K562 (cell line): Measurements from ENCODE around the gene TBL2. TPM values are rescaled to one million over a fixed set of nuclear protein-coding genes. Genes with fewer than 3 reads are reported as not detected.

ENCODE experiments used
- ATAC-seq: fragments of 200-7000 bp; cut with Tn5 transposase; 3 replicates; pipeline ENCODE4 v1.9.1; 2020; ENCODE audit warnings: moderate library complexity
- BruUV-seq: library from RNA; stranded (reverse); fragments of 400-500 nt; replicated peaks from 2 replicates; lab custom pipeline; 2021; lab: Mats Ljungman, UMichigan
- CTCF ChIA-PET: fragments of 300-600 bp; formaldehyde crosslinking; extraction: SDS; loops from one replicate; lab custom pipeline; 2021; ENCODE audit warnings: low intra/inter-chr PET ratio; lab: Yijun Ruan, JAX
- POLR2A ChIA-PET: fragments of 300-600, 350-650 bp; sonication (Branson Sonifier 250); formaldehyde crosslinking; extraction: SDS; loops from one replicate; lab custom pipeline; 2021; ENCODE audit warnings: antibody characterized with exemption, inconsistent platforms; lab: Yijun Ruan, JAX
- DNase-seq, 4 experiments: peaks; one replicate each; pipeline versions ENCODE4 v3.0.0 to v3.0.0-alpha.2; 2011 to 2018; ENCODE audit warnings: low spot score in 3 of 4, mixed read lengths in 3 of 4; ENCODE audit errors: extremely low read depth in 1 of 4
- FAIRE-seq: peaks from 2 replicates; lab custom pipeline; 2011; peaks lifted over from hg19 to GRCh38; lab: Jason Lieb, UNC
- H2AFZ ChIP-seq: 2 replicates; pipeline ENCODE4 v1.6.0; 2011; ENCODE audit warnings: low read depth, low read length, control low read depth, inconsistent platforms
- H3K27ac ChIP-seq: fragments of 200-600 bp; 3 replicates; pipeline ENCODE4 v1.8.0; 2011; ENCODE audit warnings: low read depth, mild to moderate bottlenecking, control low read depth, inconsistent platforms, low read length, moderate library complexity, mixed read lengths; ENCODE audit errors: extremely low read depth
- H3K27me3 ChIP-seq, 2 experiments: fragments of 300-600 bp in 1 of 2; 2 replicates in 1 of 2; 3 replicates in 1 of 2; pipeline versions ENCODE4 v1.6.0 to v1.8.0; 2011; ENCODE audit warnings: inconsistent platforms in 2 of 2, low read length in 2 of 2, mild to moderate bottlenecking in 1 of 2, mixed read lengths in 1 of 2, moderate library complexity in 1 of 2; ENCODE audit not compliant: control insufficient read depth in 2 of 2, insufficient read depth in 2 of 2
- H3K36me3 ChIP-seq: fragments of 300-600 bp; 3 replicates; pipeline ENCODE4 v1.8.0; 2011; ENCODE audit warnings: mild to moderate bottlenecking, low read length, inconsistent platforms; ENCODE audit not compliant: control insufficient read depth, insufficient read depth
- H3K4me1 ChIP-seq, 2 experiments: fragments of 200-600 bp in 1 of 2; replicated peaks in 1 of 2; 2 replicates in 1 of 2; 3 replicates in 1 of 2; pipeline versions ENCODE4 v1.5.1 to v1.8.0; 2011; ENCODE audit warnings: inconsistent platforms in 2 of 2, low read length in 2 of 2, mild to moderate bottlenecking in 1 of 2, mixed read lengths in 1 of 2, moderate library complexity in 1 of 2; ENCODE audit not compliant: control insufficient read depth in 2 of 2, insufficient read depth in 2 of 2
- H3K4me2 ChIP-seq: 2 replicates; pipeline ENCODE4 v1.6.1; 2011; ENCODE audit warnings: low read length, control low read depth, inconsistent platforms, mixed read lengths; ENCODE audit not compliant: insufficient read depth
- H3K4me3 ChIP-seq: fragments of 200-600 bp; sonication (generic), shearing (Covaris generic); 2 replicates; pipeline ENCODE4 v1.5.1; 2016; ENCODE audit warnings: control low read depth, inconsistent platforms
- H3K79me2 ChIP-seq: fragments of 200-600 bp; 3 replicates; pipeline ENCODE4 v1.8.0; 2011; ENCODE audit warnings: low read length, inconsistent platforms; ENCODE audit not compliant: control insufficient read depth, insufficient read depth
- H3K9ac ChIP-seq, 2 experiments: 2 replicates each; pipeline versions ENCODE4 v1.6.0 to v1.6.1; 2011; ENCODE audit warnings: low read depth in 2 of 2, low read length in 2 of 2, control low read depth in 1 of 2, inconsistent platforms in 1 of 2, mild to moderate bottlenecking in 1 of 2, mixed read lengths in 1 of 2; ENCODE audit not compliant: insufficient read depth in 1 of 2
- H3K9me1 ChIP-seq: one replicate; pipeline ENCODE4 v1.6.0; 2011; ENCODE audit warnings: inconsistent platforms, mild to moderate bottlenecking, low read length, moderate library complexity; ENCODE audit not compliant: control insufficient read depth, insufficient read depth
- H3K9me3 ChIP-seq: replicated peaks from 2 replicates; pipeline ENCODE4 v1.5.1; 2011; ENCODE audit warnings: low read depth, low read length, inconsistent platforms; ENCODE audit not compliant: control insufficient read depth, insufficient read depth
- H4K20me1 ChIP-seq: replicated peaks from 2 replicates; pipeline ENCODE4 v1.6.1; 2011; ENCODE audit warnings: low read length, inconsistent platforms, mixed read lengths; ENCODE audit not compliant: control insufficient read depth, insufficient read depth
- ERF ChIP-seq: fragments of 450-650 bp; formaldehyde crosslinking; IDR thresholded peaks from 2 replicates; pipeline ENCODE4 v1.4.0; 2020; ENCODE audit warnings: mild to moderate bottlenecking, mixed read lengths
- HDAC2 ChIP-seq: fragments of 450-650 bp; IDR thresholded peaks from 2 replicates; pipeline ENCODE4 v1.6.1; 2016; ENCODE audit warnings: mild to moderate bottlenecking
- HNRNPUL1 ChIP-seq: fragments of 200-400 bp; formaldehyde crosslinking; IDR thresholded peaks from 2 replicates; pipeline ENCODE4 v1.6.1; 2017; ENCODE audit warnings: low read length
- MAX ChIP-seq: sonication (generic); formaldehyde crosslinking; IDR thresholded peaks from 2 replicates; pipeline ENCODE4 v1.9.0; 2022; ENCODE audit warnings: mild to moderate bottlenecking, missing genetic modification reagents
- NFRKB ChIP-seq: fragments of 450-650 bp; IDR thresholded peaks from 2 replicates; pipeline ENCODE4 v1.6.1; 2016; ENCODE audit warnings: low read depth
- NFXL1 ChIP-seq: fragments of 450-650 bp; formaldehyde crosslinking; IDR thresholded peaks from 2 replicates; pipeline ENCODE4 v1.4.0; 2021; ENCODE audit warnings: mild to moderate bottlenecking
- NONO ChIP-seq, 2 experiments: fragments of 200-400 bp in 1 of 2; fragments of 450-650 bp in 1 of 2; formaldehyde crosslinking in 1 of 2; IDR thresholded peaks; 2 replicates each; pipeline ENCODE4 v1.6.1; 2017; ENCODE audit warnings: low read depth in 2 of 2, mild to moderate bottlenecking in 2 of 2, moderate library complexity in 2 of 2, low read length in 1 of 2
- PCBP2 ChIP-seq: fragments of 200-400 bp; formaldehyde crosslinking; IDR thresholded peaks from 2 replicates; pipeline ENCODE4 v1.6.1; 2018; ENCODE audit warnings: low read length, low read depth, mild to moderate bottlenecking, moderate library complexity; ENCODE audit not compliant: poor library complexity, severe bottlenecking
- RFX1 ChIP-seq: fragments of 450-650 bp; IDR thresholded peaks from 2 replicates; pipeline ENCODE4 v1.6.1; 2016; ENCODE audit warnings: mild to moderate bottlenecking, moderate library complexity
- RFX7 ChIP-seq: fragments of 250-450 bp; sonication (Bioruptor Pico); IDR thresholded peaks from 2 replicates; pipeline ENCODE4 v1.5.1; 2021; ENCODE audit warnings: mild to moderate bottlenecking
- SAFB ChIP-seq: fragments of 200-400 bp; formaldehyde crosslinking; IDR thresholded peaks from 2 replicates; pipeline ENCODE4 v1.6.1; 2017; ENCODE audit warnings: low read depth, low read length, borderline replicate concordance
- SMARCA4 ChIP-seq: fragments of 450-650 bp; IDR thresholded peaks from 2 replicates; pipeline ENCODE4 v1.6.1; 2016
- THRAP3 ChIP-seq: fragments of 450-650 bp; IDR thresholded peaks from 2 replicates; pipeline ENCODE4 v1.6.1; 2016; ENCODE audit warnings: mild to moderate bottlenecking, inconsistent platforms, borderline replicate concordance
- VEZF1 ChIP-seq: fragments of 200-800 bp; sonication (Bioruptor generic); IDR thresholded peaks from 2 replicates; pipeline ENCODE4 v1.6.1; 2017; ENCODE audit warnings: missing genetic modification characterization, missing compliant biosample characterization
- ZBTB17 ChIP-seq: fragments of 450-650 bp; formaldehyde crosslinking; IDR thresholded peaks from 2 replicates; pipeline ENCODE4 v1.4.0; 2020; ENCODE audit warnings: mild to moderate bottlenecking
- ZBTB7A ChIP-seq: IDR thresholded peaks from 2 replicates; pipeline ENCODE4 v1.6.1; 2011; ENCODE audit warnings: low read depth, mild to moderate bottlenecking, low read length, moderate library complexity, borderline replicate concordance; ENCODE audit not compliant: control insufficient read depth
- ZNF280B ChIP-seq: fragments of 250-450 bp; sonication (Bioruptor Pico); IDR thresholded peaks from 2 replicates; pipeline ENCODE4 v1.5.1; 2021; ENCODE audit warnings: mild to moderate bottlenecking
- ZNF695 ChIP-seq: fragments of 450-650 bp; formaldehyde crosslinking; IDR thresholded peaks from 2 replicates; pipeline ENCODE4 v1.4.0; 2020; ENCODE audit warnings: mild to moderate bottlenecking, moderate library complexity
- ZNF780A ChIP-seq: fragments of 250-450 bp; sonication (Bioruptor Pico); IDR thresholded peaks from 2 replicates; pipeline ENCODE4 v1.5.0; 2021; ENCODE audit warnings: mild to moderate bottlenecking
- WGBS: fragments of 100-300 bp; shearing (Covaris generic); methylation state at CpG from one replicate; pipeline ENCODE4 v1.1.6; 2016; ENCODE audit warnings: low coverage, mixed read lengths; ENCODE audit not compliant: insufficient coverage; ENCODE audit errors: missing lambda C conversion rate; 5-methylcytosine and 5-hydroxymethylcytosine counted together
- in situ Hi-C: fragments of 300-500 bp; cut with MboI; formaldehyde crosslinking; loops from 4 replicates; pipeline ENCODE4 v1.15.0; 2018; ENCODE audit warnings: inconsistent platforms, mixed read lengths
- intact Hi-C: fragments of 100-400 bp; cut with micrococcal nuclease; formaldehyde crosslinking; loops from 2 replicates; pipeline ENCODE4 v1.14.2; 2022
- polyA plus RNA-seq, 8 experiments: library from polyadenylated mRNA; depleted of rRNA in 4 of 8; stranded (reverse) in 5 of 8; unstranded in 3 of 8; fragments of >200 nt; fragmentation: Nextera tagmentation in 2 of 8; fragmentation: Illumina TruSeq in 1 of 8; extraction: Ambion mirVana in 2 of 8; extraction: Trizol in 1 of 8; gene quantifications; 2 replicates each; pipeline versions ENCODE4 v1.2.1 to v1.2.3, GENCODE V29; 2011 to 2014; ENCODE audit warnings: inconsistent platforms in 1 of 8, missing spikeins in 1 of 8
- total RNA-seq, 7 experiments: library from RNA; depleted of rRNA in 6 of 7; stranded (reverse); fragments of >200 nt in 6 of 7; fragmentation: Illumina TruSeq in 2 of 7; extraction: Trizol in 2 of 7; gene quantifications; 2 replicates each; pipeline versions ENCODE4 v1.2.1 to v1.2.3, GENCODE V29; 2011 to 2021; ENCODE audit warnings: low replicate concordance in 1 of 7

The TBL2 gene
- total and polyA plus RNA-seq, 9 of the 15 experiments (the other 6 are each of a cell fraction or from before 2014, with no cell fraction given) = 2.5 to 123 (median 49.2) TPM

- intact Hi-C loops (loop anchor here (2.0 kb wide), 1 partner anchor 36 kb away; the partner anchor contains the start of gene BCL7B), in situ Hi-C loops (no loop called here)
- Histone ChIP-seq H3K9ac (peak overlapping the region; percentile 90 to 98), H3K36me3 (peaks cover 43% of the 10 kb centered on the region), H4K20me1 (peaks cover 20% of the 10 kb centered on the region), H3K27ac (peak overlapping the region; percentile 97), H3K9me3 (no peaks in the 10 kb centered on the region), H3K79me2 (peaks cover 58% of the 10 kb centered on the region), H3K4me1 (peaks cover 20 to 29% of the 10 kb centered on the region in 2 experiments), H3K9me1 (peaks cover 3% of the 10 kb centered on the region), H3K4me2 (peak overlapping the region; percentile 93), H3K27me3 (no peaks in the 10 kb centered on the region), H2AFZ (peak overlapping the region; percentile 4; the same call in 1 of the 2 replicates), H3K4me3 (peak overlapping the region; percentile 95)
- DNase-seq = peak in 2 of 4 experiments; percentile 34 to 52
- no peak for FAIRE-seq
- ChIA-PET CTCF (interaction anchor here (0.9 kb wide), 1 partner anchor 36 kb away, joined by 3 read pairs; the partner anchor contains the start of gene BCL7B), POLR2A (interaction anchor here (0.5 to 3.9 kb wide), 24 partner anchors 8 to 661 kb away, joined by 3 to 22 read pairs (median 6); partner anchors contain the start of gene TBL2)
- BruUV-seq = TSS peak; percentile 45
- WGBS = under 1% methylated on average over 24 of the region's 36 CpGs
- peak; percentile 1; the same call in 2 of the 3 replicates for ATAC-seq
- TF ChIP-seq PCBP2 = no peak
- TF ChIP-seq RFX7 (CRISPR knock-in tag) = no peak
- TF ChIP-seq HDAC2 = no peak
- TF ChIP-seq ZNF695 (CRISPR knock-in tag) = no peak
- no peak for TF ChIP-seq RFX1
- TF ChIP-seq ZBTB7A = peak; percentile 36
- no peak for TF ChIP-seq VEZF1 (CRISPR knock-in tag)
- TF ChIP-seq THRAP3 = no peak
- TF ChIP-seq NFXL1 (CRISPR knock-in tag) = no peak
- TF ChIP-seq NONO (IDR thresholded peaks at IDR 0.05; ENCODE audit: low read depth in 2 of 2, low read length in 1 of 2) = no peak
- no peak for TF ChIP-seq SAFB
- TF ChIP-seq NFRKB = no peak
- no peak for TF ChIP-seq SMARCA4
- no peak for TF ChIP-seq ZNF280B (CRISPR knock-in tag)
- TF ChIP-seq MAX (CRISPR knock-in tag) = no peak
- no peak for TF ChIP-seq HNRNPUL1
- TF ChIP-seq ERF (CRISPR knock-in tag) = no peak
- no peak for TF ChIP-seq ZBTB17
- TF ChIP-seq ZNF780A (CRISPR knock-in tag) = no peak
These were observed 57.4 kb downstream of the TBL2 start for GRCh38 chr7:73520673-73521635.
